Vagina (tissue), 2 donors: ENCODE results near the gene PARVG. TPM values are rescaled to one million over a fixed set of nuclear protein-coding genes. Genes with fewer than 3 reads are reported as not detected.

ENCODE experiments used
- DNase-seq, 2 donors: peaks; one replicate each; pipeline ENCODE4 v3.0.0-alpha.2; 2017; ENCODE audit errors: extremely low spot score in 2 of 2
- H3K27ac ChIP-seq: fragments of 200-600 bp; sonication (generic); one replicate; pipeline ENCODE4 v1.5.1; 2019
- H3K27me3 ChIP-seq: fragments of 200-600 bp; sonication (generic); one replicate; pipeline ENCODE4 v1.5.1; 2019
- H3K36me3 ChIP-seq, 2 donors: fragments of 200-600 bp; sonication (generic); one replicate each; pipeline ENCODE4 v1.5.1; 2017 to 2019
- H3K4me1 ChIP-seq: fragments of 200-600 bp; sonication (generic); one replicate; pipeline ENCODE4 v1.5.1; 2019
- H3K4me3 ChIP-seq, 2 donors: fragments of 200-600 bp; sonication (generic); 1 replicate in 1 of 2; 2 replicates in 1 of 2; pipeline ENCODE4 v1.5.1; 2016 to 2019
- H3K9me3 ChIP-seq: fragments of 200-600 bp; sonication (generic); one replicate; pipeline ENCODE4 v1.5.1; 2019
- CTCF ChIP-seq, 3 experiments: fragments of 450-650 bp in 2 of 3; fragments of 200-600 bp in 1 of 3; sonication (generic) in 1 of 3; IDR thresholded peaks; one replicate each; pipeline ENCODE4 v1.5.1; 2017 to 2019; ENCODE audit warnings: antibody characterized with exemption in 3 of 3, mild to moderate bottlenecking in 2 of 3, moderate library complexity in 2 of 3
- POLR2A ChIP-seq, 2 donors: fragments of 450-650 bp; IDR thresholded peaks; one replicate each; pipeline ENCODE4 v1.6.1; 2017; ENCODE audit warnings: antibody characterized with exemption in 2 of 2, mild to moderate bottlenecking in 2 of 2, moderate library complexity in 2 of 2
- POLR2AphosphoS5 ChIP-seq, 2 donors: sonication (generic); formaldehyde crosslinking; IDR thresholded peaks; one replicate each; pipeline ENCODE4 v1.9.0; 2017; ENCODE audit warnings: antibody characterized with exemption in 2 of 2, mild to moderate bottlenecking in 2 of 2, low read depth in 1 of 2; ENCODE audit not compliant: insufficient read depth in 1 of 2
- intact Hi-C: fragments of 100-400 bp; cut with DNase I; formaldehyde crosslinking; loops from one replicate; pipeline ENCODE4 v1.15.1; 2023
- total RNA-seq: library from RNA; depleted of rRNA; stranded (reverse); fragments of >200 nt; gene quantifications from one replicate; pipeline ENCODE4 v1.2.3, GENCODE V29; 2016

Gene PARVG
- total RNA-seq, 1 donor from 2014 or later: 29.5 TPM

GRCh38 chr22:44151676-44152075, 29.0 kb upstream of the PARVG start:
- no peak for DNase-seq
- H3K36me3 ChIP-seq: no peaks in the 10 kb centered on the region
- H3K27me3 ChIP-seq: no peaks in the 10 kb centered on the region
- H3K4me1 ChIP-seq: peaks cover 9% of the 10 kb centered on the region
- no peaks in the 10 kb centered on the region for H3K9me3 ChIP-seq
- H3K27ac ChIP-seq: no peak overlapping the region
- intact Hi-C loops: no loop called here
- no peak overlapping the region for H3K4me3 ChIP-seq
- TF ChIP-seq POLR2AphosphoS5 (IDR thresholded peaks at IDR 0.05; ENCODE audit: insufficient read depth in 1 of 2, low read depth in 1 of 2) (no peak), CTCF (IDR thresholded peaks at IDR 0.05) (no peak), POLR2A (IDR thresholded peaks at IDR 0.05) (no peak)

DNA sequence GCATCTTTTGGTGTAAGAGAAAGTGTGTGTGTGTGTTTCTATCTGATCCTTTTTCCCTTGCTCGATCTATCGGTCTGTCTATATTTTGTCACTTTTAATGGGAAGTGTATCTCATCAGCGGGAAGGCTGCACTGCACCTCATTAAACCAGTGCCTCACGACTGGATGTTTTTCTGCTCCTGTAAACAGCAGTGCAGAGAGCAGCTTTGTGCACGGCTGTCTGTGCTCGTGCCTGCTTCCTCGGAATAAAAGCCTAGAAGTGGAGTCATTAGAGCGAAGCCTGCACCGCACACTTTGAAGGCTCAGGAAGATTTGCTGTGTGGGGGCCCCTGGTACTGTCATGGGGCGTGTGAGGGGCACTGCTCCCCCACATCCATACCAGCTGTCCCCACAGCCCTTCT, 27.0 kb upstream of the PARVG start:
- TF ChIP-seq POLR2A (IDR thresholded peaks at IDR 0.05) (no peak), CTCF (IDR thresholded peaks at IDR 0.05) (no peak), POLR2AphosphoS5 (IDR thresholded peaks at IDR 0.05; ENCODE audit: insufficient read depth in 1 of 2, low read depth in 1 of 2) (no peak)
- intact Hi-C loops: no loop called here
- Histone ChIP-seq H3K4me1 (no peaks in the 10 kb centered on the region), H3K27ac (no peak overlapping the region), H3K9me3 (no peaks in the 10 kb centered on the region), H3K36me3 (peaks cover 0 to 5% of the 10 kb centered on the region in 2 donors), H3K27me3 (no peaks in the 10 kb centered on the region), H3K4me3 (no peak overlapping the region)
- DNase-seq: no peak

DNA sequence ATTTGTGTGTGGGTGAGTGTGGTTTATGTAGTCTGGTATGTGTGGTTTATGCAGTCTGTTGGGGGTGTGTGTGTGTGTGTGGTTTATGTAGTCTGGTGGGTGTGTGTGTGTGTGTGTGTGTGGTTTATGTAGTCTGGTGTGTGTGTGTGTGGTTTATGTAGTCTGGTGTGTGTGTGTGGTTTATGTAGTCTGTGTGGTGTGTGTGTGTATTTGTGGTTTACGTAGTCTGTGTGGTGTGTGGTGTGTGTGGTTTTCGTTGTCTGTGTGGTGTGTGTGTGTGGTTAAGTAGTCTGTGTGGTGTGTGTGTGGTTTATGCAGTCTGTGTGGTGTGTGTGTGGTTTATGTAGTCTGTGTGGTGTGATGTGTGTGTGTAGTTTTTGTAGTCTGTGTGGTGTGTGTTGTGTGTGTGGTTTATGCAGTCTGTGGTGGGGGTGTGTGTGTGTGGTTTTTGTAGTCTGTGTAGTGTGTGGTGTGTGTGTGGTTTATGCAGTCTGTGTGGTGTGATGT, 26.2 kb upstream of the PARVG start:
- peaks cover 0 to 5% of the 10 kb centered on the region in 2 donors for H3K36me3 ChIP-seq

DNA sequence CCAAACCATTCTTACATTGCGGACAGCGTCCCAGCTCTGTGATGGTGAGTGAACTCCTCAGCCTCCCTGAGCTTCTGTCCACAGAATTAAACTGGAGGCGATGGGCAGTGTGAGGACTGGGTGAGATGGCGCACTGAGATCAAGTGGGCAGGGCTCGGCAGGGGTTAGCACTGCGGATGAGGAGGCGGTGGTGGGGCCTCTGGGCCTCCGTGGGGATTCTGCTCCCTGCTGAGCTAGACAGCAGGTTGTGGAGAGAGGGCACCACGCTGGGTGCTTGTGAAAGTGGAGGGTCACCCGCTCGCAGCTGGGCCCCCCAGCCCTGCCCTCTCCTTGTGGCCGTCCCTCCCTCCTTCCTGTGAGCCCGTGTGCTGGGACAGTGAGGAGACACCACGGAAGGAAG, 25.6 kb upstream of the PARVG start:
- Histone ChIP-seq H3K36me3 (peaks cover 0 to 5% of the 10 kb centered on the region in 2 donors), H3K4me1 (no peaks in the 10 kb centered on the region), H3K4me3 (no peak overlapping the region), H3K27me3 (no peaks in the 10 kb centered on the region), H3K9me3 (no peaks in the 10 kb centered on the region), H3K27ac (no peak overlapping the region)
- DNase-seq: no peak
- intact Hi-C loops: no loop called here
- TF ChIP-seq CTCF (IDR thresholded peaks at IDR 0.05) (no peak), POLR2A (IDR thresholded peaks at IDR 0.05) (no peak), POLR2AphosphoS5 (IDR thresholded peaks at IDR 0.05; ENCODE audit: insufficient read depth in 1 of 2, low read depth in 1 of 2) (no peak)

More for the DNA sequence above, 26.2 kb upstream of the PARVG start:
- TF ChIP-seq POLR2A (IDR thresholded peaks at IDR 0.05) (no peak), POLR2AphosphoS5 (IDR thresholded peaks at IDR 0.05; ENCODE audit: insufficient read depth in 1 of 2, low read depth in 1 of 2) (no peak), CTCF (IDR thresholded peaks at IDR 0.05) (no peak)
- Histone ChIP-seq H3K4me3 (no peak overlapping the region), H3K4me1 (no peaks in the 10 kb centered on the region), H3K27ac (no peak overlapping the region), H3K27me3 (no peaks in the 10 kb centered on the region), H3K9me3 (no peaks in the 10 kb centered on the region)
- no peak for DNase-seq
- intact Hi-C loops: no loop called here

- Histone ChIP-seq H3K9me3 (no peaks in the 10 kb centered on the region), H3K36me3 (peaks cover 0 to 5% of the 10 kb centered on the region in 2 donors), H3K4me1 (no peaks in the 10 kb centered on the region), H3K27ac (no peak overlapping the region), H3K27me3 (no peaks in the 10 kb centered on the region), H3K4me3 (no peak overlapping the region)
- intact Hi-C loops: no loop called here
- no peak for DNase-seq
- TF ChIP-seq POLR2A (IDR thresholded peaks at IDR 0.05): no peak
- TF ChIP-seq POLR2AphosphoS5 (IDR thresholded peaks at IDR 0.05; ENCODE audit: insufficient read depth in 1 of 2, low read depth in 1 of 2): no peak
- no peak for TF ChIP-seq CTCF (IDR thresholded peaks at IDR 0.05)
Measured at GRCh38 chr22:44157916-44158618, 22.7 kb upstream of the PARVG start.
